OCI-LY7 (cell line): Measurements from ENCODE around the gene HMCN1.

Source experiments
- CTCF ChIP-seq: fragments of 200-600 bp; sonication (generic); conservative IDR thresholded peaks from 2 replicates; pipeline ENCODE4 v1.5.1; 2014; ENCODE audit warnings: mild to moderate bottlenecking, antibody characterized with exemption, low read length, moderate library complexity, mixed read lengths
- EZH2phosphoT487 ChIP-seq: fragments of 200-600 bp; sonication (generic); IDR thresholded peaks from 2 replicates; pipeline ENCODE4 v1.6.1; 2018; ENCODE audit warnings: low read depth, borderline replicate concordance, mild to moderate bottlenecking, mixed run types, antibody characterized with exemption, low read length, moderate library complexity, mixed read lengths

GRCh38 chr1:186189156-186189555, 455.0 kb downstream of the HMCN1 start:
- TF ChIP-seq CTCF (no peak), EZH2phosphoT487 (no peak)
